ENCODE measurements around the gene ACSS1.

- no peak for TF ChIP-seq FOXA1 (IDR thresholded peaks at IDR 0.05)
- TF ChIP-seq CTBP1 (IDR thresholded peaks at IDR 0.05; ENCODE audit: borderline replicate concordance) = no peak
- no peak for TF ChIP-seq SUZ12 (IDR thresholded peaks at IDR 0.05)
- TF ChIP-seq, protein P1, sequence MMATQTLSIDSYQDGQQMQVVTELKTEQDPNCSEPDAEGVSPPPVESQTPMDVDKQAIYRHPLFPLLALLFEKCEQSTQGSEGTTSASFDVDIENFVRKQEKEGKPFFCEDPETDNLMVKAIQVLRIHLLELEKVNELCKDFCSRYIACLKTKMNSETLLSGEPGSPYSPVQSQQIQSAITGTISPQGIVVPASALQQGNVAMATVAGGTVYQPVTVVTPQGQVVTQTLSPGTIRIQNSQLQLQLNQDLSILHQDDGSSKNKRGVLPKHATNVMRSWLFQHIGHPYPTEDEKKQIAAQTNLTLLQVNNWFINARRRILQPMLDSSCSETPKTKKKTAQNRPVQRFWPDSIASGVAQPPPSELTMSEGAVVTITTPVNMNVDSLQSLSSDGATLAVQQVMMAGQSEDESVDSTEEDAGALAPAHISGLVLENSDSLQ (IDR thresholded peaks at IDR 0.05) = no peak
- no peak for TF ChIP-seq SP1 (IDR thresholded peaks at IDR 0.05)
- no peak for TF ChIP-seq FOXK2 (IDR thresholded peaks at IDR 0.05)
- no peak for TF ChIP-seq NFRKB (IDR thresholded peaks at IDR 0.05)
- no peak for TF ChIP-seq FOXM1 (IDR thresholded peaks at IDR 0.05; ENCODE audit: borderline replicate concordance)
These were observed 7.2 kb downstream of the ACSS1 start for GRCh38 chr20:25050501-25051350.

Data from HEK293T (cell line).